HG03025 (cell line): ENCODE data around the gene DNAJC11.
"Not testable (repeated sequence)": the region's sequence is repeated elsewhere in the genome, so short reads cannot be mapped to it uniquely, and the experiment has no call there.

Source experiments
- ATAC-seq: cut with Tn5 transposase; IDR thresholded peaks from one replicate; pipeline ENCODE4 v1.9.1; 2021; ENCODE audit warnings: mild to moderate bottlenecking, moderate library complexity; ENCODE audit not compliant: unreplicated experiment, low FRiP score

The DNAJC11 gene

DNA sequence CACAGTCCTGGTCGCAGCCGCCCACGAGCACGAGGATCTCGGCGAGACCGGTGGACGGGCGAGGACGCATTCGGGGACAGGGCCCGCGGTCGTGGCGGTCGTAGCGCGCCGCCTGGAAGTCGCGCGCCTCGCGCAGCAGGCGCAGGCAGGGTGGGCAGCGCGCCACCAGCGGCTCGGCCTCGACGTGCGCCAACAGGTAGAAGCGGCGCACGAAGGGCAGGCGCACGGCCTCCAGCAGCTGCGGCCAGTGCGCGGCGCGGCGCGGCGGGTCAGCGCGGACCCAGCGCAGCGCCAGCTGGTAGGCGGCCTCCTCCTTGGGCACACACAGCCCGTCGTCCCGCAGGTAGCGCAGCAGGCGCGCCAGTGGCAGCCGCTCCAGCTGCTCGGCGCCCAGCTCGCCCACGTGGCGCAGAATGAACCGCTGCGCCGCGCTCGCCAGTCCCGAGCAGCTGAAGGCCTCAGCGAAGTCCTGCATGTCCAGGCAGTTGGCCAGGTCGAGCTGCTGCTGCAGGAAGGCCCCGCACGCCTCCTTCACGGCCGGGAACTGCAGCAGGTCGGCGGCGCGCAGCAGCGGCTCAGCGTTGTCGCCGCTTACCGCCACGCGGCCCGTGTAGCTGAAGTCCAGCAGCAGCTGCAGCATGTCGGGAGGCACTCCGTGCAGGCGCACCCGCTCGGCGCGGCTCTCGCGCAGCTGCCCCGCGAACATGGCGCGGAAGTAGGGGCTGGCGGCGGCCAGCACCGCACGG is 99.5 kb downstream of the DNAJC11 start:
- peak; percentile 26 for ATAC-seq

DNA sequence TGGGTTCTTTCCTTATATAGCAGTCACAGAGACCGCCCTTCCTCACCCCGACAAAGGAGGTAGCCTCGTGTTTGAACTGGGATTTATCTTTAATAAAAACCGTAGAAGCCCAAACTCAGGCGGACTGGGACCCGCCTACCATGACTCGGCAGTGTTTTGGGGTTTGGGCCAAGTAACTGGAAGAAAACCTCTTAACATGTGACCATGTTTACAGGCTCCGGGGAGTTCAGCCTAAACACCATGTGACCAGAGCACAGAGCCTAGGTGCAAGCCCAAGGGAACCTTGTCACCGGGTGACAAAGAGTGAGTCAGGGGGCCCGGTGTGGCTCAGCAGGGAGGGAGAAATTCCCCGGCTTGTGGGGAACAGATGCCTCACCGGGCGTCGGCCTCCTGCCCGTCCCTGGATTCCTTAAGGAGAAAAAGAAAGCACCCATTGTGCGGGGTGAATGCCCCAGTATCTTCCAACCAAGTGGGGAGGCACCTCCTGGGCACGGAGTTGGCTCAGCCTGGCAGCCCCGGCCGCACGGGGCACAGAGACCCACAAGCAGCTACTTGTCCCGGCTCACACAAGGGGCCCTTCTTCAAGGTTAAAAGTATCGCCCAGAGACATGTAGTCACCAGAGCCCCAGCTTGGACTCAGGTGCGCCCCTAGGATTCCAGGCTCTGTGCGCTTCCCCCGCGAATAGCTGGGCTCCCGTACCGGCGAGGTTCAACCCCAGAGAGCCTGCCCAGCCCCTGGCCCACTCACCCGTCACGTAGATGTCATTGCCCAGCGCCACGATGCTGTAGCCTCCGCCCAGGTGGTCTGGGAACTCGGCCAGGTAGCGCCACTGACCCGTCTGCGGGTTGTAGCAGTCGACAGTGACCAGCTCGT is 100.3 kb downstream of the DNAJC11 start:
- peak; percentile 5 for ATAC-seq

DNA sequence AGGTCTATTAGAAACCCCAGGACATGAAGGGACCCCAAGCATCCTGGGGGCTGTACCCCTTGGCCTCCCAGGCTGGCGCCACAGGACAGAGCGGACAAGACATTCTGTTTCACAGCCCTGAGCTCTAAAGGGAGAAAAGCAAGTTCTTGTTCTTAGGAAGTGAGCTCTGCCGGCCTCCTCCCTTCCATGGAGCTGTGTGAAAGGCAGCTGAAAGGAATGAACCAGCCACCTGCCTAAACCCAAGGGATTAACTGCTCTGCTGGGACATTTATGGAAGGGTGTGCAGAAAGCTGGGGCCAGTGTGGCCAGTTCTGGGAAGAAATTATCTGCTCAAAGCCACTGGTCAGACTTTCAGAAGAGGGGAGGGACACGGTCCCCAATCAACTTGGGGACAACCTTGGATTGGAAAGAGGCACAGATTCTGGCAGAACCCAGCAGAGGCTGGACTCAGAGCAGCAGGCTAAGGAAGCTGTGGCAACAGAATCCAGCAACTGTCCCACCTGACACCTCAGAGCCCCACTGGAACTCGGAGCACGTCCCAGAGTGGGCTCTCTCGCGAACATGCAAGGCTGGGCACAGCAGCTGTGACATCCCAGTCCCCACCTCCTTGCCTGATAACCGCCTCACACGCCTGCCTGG is 101.1 kb downstream of the DNAJC11 start:
- ATAC-seq, result no peak

DNA sequence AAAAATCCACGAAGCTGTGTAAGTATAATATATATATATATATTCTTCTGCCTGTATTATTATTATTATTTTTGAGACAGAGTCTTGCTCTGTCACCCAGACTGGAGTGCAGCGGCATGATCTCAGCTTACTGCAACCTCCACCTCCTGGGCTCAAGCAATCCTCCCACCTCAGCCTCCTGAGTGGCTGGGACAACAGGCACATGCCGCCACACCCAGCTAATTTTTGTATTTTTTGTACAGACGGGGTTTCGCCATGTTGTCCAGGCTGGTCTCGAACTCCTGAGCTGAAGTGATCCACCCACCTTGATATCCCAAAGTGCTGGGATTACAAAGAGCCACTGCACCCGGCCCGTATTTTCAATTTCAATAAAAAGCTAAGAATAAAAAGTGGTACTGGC is 101.6 kb downstream of the DNAJC11 start:
- ATAC-seq, result not testable (repeated sequence)

DNA sequence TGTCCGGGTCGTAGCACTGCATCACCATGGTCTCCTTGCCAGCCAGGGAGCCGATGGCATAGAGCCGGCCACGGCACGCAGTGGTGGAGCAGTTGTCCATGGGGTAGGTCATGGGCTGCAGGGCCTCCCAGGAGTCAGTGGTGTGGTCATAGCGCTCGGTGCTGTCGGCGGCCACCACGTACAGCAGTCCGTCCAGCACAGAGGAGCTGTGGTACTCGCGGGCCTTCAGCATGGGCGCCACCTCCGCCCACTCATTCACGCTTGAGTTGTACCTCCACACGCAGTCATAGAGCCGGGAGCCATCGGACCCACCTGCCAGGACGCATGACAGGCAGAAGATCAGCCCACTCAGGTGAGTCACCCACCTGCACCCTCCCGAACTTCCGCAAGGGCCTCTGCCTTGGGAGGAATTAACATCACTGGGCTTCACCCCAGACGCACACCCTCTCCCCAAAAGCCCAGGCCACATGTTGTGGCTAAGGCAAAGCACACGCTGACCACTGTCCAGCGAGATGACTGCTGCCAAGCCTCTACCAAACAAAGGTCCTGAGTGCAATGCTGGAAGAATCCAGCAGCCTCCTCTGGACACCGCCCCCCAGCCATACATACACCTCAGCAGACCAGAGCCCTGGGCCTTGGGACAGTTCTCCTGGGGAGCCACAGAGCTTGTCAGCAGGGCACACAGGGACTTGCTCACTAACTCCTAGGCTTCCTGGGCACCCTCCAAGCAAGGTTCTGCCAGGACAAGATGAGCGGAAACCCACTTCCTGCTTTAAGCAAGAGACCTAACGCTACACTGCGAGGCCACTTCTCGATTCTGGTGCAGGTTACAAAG is 102.3 kb downstream of the DNAJC11 start:
- no peak for ATAC-seq

DNA sequence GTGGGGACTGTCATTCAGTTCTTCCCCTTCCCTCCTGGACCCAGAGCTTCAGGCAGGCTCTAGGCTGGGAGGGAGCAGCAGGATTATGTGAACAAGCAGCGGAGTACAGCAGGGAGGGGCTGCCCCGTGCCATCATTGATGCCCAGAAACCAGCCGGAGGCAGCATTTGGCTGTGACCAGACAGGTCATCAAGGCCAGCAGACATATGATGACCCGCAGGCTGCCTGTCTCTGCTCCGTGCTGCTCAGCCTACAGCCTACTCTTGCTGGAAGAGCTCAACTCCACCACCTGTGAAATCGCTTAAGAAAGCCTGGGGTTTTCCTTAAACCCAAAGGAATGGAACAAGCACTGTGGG is 103.9 kb downstream of the DNAJC11 start:
- no peak for ATAC-seq

DNA sequence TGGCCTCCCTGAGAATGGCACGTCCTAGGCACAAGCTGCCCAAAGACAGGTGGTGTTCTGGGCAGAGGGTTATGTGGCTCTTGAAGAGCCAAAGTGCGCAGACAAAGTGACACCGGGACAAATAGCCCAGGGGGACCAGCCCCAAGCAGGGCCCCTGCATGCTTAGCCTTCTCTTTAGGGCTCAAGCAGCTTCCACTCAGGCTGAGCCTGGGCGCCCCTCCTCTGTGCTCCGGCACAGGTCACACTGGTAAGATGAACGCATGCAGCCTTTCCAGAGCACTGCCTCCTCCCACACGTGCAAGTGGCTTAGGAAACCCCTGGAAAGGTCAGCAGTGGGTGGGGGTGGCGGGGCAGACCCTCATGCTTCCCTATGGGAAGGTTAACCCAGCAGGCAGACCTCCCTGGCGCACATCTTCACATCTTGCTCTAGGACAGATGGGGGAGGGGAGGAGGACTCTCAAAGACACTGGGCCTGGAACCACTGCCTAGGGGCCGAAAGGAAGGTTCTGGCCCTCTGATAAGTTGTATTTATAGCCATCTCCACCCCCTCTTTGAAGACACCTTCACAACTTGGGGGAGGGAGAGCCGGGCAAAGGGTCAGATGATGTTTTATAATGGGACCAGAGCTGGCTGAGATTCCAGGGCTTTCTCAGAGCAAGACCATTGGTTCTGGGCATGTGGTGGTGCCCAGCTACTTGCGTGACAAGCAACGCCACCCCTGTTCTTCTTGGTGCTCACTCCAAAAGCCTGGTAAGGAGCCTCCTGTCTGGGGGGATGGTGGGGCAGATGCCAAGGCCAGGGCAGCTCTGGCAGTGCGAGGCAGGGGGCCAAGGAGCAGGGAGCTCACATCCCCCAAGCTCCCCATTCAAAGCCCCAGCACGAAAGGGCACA is 104.5 kb downstream of the DNAJC11 start:
- ATAC-seq, result no peak

DNA sequence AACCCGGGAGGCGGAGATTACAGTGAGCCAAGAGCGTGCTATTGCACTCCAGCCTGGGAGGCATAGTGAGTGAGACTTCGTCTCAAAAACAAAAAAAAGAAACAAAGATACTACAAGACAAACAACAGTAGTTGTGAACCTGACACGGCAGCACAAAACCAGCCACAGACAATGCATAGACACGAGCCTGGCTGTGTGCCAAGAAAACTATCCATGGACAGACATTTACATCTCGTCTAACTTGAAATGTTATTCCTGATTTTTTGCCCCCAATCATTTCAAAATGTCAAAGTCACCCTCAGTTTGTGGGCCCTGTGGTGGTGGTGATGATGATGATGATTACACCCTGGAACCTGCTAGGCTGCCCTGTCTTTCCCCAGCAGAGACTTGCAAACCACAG is 105.3 kb downstream of the DNAJC11 start:
- ATAC-seq, result no peak

DNA sequence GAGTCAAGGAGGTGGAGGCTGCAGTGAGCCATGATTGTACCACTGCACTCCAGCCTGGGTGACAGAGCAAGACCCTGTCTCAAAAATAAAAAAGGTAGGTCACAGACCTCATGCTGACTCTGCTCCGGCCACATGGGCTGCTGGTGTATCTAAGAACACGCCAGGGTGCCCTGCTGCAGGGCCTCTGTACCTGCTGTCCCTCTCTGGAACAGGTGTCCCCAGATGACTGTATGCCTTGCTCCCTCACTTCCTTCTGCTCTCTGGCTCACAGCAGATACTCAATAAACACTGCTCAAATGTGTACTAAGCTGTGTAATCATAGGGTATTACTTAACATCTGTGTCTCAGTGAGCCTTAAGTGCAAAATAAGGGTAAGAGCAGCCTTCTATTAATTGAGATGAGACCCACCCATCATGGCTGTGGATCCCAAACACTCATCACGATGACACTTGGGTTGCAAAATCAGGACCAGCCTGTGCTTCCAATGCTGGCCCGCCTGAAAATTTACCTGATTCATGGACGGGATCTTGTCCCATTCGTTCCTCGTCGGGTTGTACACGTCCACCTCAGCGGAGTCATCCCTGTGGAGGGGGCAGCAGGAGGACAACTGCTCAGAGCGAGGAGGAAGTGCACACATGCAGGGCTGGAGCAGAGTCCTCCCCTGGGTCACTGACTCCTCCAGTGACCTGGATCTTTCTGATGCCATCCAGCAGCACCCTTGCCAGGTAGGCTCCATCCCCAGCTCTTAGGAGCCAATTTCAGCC is 106.5 kb downstream of the DNAJC11 start:
- ATAC-seq, result no peak

DNA sequence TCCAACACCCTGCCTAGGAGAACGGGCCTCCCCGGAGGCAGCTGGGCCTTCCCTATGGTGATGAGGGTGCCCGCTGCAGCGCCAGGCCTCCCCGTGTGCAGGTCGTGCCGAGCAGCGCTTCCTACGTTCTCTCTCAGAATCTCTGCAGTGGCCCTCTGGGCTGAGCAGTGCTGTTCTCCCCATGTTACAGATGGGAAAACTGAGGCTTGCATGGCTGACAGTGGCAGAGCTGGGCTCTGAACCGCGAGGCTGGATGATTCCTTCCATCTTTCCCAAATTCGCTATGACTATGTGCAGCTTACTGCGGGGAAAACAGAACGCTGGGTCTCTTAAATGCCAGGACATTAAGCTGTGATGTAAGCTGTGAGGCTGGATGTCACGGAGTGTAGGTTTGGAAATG is 107.8 kb downstream of the DNAJC11 start:
- ATAC-seq, result no peak

DNA sequence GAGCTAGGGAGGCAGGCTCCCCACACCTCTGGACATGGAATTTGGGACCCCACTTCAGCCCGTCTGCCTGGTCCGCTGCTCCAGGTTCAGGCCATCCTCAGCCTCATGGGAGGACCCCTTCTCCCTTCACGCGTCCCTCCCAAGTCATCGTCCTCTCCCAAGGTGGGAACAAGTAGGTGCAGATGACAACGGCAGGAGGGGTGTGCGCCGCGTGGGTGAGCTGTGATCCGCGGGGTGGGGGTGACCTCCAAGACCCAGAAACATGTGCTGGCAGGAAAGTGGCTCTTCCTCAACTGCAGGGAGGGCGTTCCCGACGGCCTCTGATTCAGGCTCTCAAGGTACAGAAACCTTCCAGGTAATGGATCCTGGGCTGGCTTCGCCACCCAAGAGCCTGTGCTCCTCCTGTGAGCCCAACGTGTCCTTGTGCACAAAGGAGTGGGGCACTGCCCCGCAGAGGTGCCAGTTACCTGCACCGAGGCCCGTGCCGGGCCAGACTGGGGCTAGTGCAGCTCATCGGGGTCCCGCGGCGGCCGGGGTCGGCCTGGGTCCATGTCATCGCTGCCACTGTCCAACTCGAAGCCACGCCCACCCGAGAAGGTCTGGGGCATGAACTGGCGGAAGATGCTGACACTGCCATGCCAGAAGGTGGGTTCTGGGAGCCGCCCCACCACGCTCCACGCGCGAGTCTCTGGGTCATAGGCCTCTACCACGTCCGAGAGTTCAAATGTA is 108.6 kb downstream of the DNAJC11 start:
- no peak for ATAC-seq

DNA sequence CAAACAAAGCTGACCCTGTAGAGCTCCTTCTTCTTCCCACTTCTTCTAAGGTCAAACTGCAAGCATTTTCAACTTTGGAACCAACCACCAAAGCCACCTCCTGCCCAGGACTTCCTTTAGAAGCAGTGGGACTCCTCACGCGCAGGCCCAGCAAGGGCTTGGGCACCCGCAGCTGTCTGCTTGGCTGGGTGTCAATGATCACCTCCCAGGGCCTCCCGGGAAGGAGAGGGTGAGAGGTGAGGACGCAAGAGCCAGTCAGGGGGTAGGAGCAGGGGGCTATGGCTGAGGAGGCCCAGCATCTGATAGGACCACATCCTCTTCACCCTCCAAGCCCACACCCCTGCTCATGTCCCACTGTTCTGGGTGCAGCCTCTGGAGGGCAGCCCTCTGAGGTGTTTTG is 109.2 kb downstream of the DNAJC11 start:
- ATAC-seq, result no peak

DNA sequence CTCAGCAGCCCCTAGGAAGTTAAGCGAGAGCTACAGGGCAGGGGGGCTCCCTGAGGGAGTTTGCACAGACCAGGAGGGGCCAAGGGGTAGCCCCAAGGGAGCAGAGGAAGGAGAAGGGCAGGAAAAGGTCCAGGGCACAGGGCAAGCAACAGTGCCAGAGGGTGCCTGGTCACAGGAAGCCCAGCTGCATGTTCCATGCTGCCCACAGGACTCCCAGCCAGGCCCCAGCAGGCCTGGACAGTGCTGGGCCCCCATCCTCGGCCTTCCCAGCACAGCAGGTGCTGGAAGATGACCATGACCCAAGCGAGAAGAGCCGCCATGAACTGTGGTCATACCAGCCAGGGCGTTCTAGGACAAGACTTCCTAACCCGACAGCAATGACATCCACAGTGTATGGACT is 110.0 kb downstream of the DNAJC11 start:
- ATAC-seq, result no peak

DNA sequence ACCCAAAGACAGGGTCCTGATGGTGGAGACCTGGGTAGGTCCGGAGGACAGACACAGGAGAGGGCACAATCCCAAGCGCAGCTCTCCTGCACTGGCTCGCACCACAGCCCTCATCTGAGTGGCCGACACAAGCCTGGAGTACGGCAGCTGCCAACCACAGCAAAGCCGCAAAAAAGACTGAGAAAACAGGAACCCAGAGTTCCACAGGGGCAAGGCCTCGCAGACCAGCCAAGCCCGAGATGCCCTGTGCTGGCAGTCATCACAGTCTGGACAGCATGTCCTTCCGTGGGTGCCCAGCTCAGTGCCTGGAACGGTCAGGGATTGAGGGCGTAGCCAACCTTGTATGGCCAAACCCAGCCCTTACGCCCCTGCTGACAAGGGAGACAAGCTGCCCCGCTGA is 110.4 kb downstream of the DNAJC11 start:
- ATAC-seq, result no peak

DNA sequence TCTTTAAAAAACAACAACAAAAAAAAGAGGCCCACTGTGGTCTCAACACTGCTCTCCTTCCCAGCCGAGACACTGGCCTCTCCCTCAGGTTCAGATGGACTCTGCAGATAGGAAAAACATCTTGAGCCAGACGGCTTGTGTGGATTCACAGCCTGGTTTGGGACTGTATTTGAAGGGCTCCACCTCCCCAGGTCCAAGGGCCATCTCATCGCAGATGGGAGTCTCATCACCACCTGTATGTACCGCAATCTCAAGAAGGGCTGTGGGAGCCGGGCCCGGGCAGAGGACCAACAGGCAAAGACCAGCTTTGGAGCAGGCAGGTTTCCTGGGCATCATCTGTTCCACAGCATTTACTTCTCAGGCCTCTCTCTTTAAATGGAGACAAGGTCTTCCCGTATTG is 111.6 kb downstream of the DNAJC11 start:
- ATAC-seq, result no peak

DNA sequence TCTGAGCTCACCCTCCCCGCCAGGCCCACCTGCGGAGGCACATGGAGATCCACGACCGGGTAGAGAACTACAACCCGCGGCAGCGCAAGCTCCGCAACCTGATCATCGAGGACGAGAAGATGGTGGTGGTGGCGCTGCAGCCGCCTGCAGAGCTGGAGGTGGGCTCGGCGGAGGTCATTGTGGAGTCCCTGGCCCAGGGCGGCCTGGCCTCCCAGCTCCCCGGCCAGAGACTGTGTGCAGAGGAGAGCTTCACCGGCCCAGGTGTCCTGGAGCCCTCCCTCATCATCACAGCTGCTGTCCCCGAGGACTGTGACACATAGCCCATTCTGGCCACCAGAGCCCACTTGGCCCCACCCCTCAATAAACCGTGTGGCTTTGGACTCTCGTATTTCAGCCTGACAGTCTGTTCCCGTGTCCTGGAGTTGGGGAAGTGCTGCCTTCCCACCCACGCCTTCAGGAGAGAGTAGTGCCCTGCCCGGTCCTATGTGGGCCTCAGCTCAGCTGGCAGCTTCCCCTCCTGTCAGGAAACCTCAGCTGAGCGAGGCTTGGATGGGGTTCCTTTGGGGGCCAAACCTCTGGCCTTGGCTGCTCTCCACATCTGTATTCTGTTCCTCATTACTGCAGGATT is 112.6 kb downstream of the DNAJC11 start:
- no peak for ATAC-seq

DNA sequence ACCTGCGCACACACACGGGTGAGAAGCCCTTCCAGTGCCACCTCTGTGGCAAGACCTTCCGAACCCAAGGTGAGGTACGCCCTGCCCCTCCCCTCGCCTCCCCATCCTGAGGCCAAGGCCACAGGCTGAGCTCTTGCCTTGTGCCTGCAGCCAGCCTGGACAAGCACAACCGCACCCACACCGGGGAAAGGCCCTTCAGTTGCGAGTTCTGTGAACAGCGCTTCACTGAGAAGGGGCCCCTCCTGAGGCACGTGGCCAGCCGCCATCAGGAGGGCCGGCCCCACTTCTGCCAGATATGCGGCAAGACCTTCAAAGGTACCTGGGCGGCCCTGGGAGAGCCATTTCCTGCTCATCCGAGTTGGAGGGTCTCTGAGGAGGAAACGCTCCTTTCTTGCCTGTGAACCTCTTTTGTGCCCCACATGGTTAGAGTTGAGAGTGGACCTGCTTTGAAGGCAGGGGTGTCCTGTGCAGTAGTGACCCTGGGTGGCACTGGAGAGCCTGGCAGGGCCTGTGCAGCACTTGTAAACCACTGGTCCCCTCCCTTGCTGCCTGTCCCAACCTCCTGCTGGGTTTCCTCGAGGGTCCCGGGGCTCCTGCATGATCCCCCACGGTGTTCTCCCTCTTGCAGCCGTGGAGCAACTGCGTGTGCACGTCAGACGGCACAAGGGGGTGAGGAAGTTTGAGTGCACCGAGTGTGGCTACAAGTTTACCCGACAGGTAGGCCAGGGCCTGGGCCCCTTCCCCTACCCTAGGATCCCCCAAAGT is 113.3 kb downstream of the DNAJC11 start:
- no peak for ATAC-seq
